Activated naive CD8-positive, alpha-beta T cell treated with anti-CD3 and anti-CD28 coated beads for 36 hours (primary cell): Measurements from ENCODE around the gene SH3BP2. TPM values are rescaled to one million over a fixed set of nuclear protein-coding genes. Genes with fewer than 3 reads are reported as not detected.
A peak's percentile ranks its signal among the peaks of the same experiment; 100 is the strongest.

Source experiments
- DNase-seq: peaks from one replicate; pipeline ENCODE4 v3.0.0; 2021
- H3K27ac Mint-ChIP-seq: one replicate; pipeline ENCODE4 v1.8.0; 2022; ENCODE audit warnings: mild to moderate bottlenecking, moderate library complexity, mixed read lengths
- H3K27me3 Mint-ChIP-seq: one replicate; pipeline ENCODE4 v1.8.0; 2022; ENCODE audit warnings: mild to moderate bottlenecking, mixed read lengths
- H3K36me3 Mint-ChIP-seq: one replicate; pipeline ENCODE4 v1.8.0; 2021; ENCODE audit warnings: mild to moderate bottlenecking, mixed read lengths
- H3K4me1 Mint-ChIP-seq: one replicate; pipeline ENCODE4 v1.8.0; 2021; ENCODE audit warnings: mixed read lengths
- H3K4me3 Mint-ChIP-seq: one replicate; pipeline ENCODE4 v1.8.0; 2022; ENCODE audit warnings: mild to moderate bottlenecking, moderate library complexity, mixed read lengths
- H3K9me3 Mint-ChIP-seq: one replicate; pipeline ENCODE4 v1.8.0; 2022; ENCODE audit warnings: mixed read lengths
- total RNA-seq, 2 experiments: library from RNA; stranded (reverse); gene quantifications; one replicate each; pipeline ENCODE4 v1.2.3, GENCODE V29; 2021

SH3BP2 gene
- total RNA-seq, 2 experiments from 2014 or later = 72.2 to 74.1 TPM

GRCh38 chr4:2827071-2827873 is 34.4 kb downstream of the SH3BP2 start:
- Mint-ChIP-seq H3K27ac (peak overlapping the region; percentile 5), H3K4me3 (no peak overlapping the region), H3K4me1 (no peaks in the 10 kb centered on the region), H3K36me3 (peaks cover 24% of the 10 kb centered on the region), H3K27me3 (no peaks in the 10 kb centered on the region), H3K9me3 (no peaks in the 10 kb centered on the region)
- no peak for DNase-seq

GRCh38 chr4:2827874-2828751 is 35.2 kb downstream of the SH3BP2 start:
- H3K9me3 Mint-ChIP-seq = no peaks in the 10 kb centered on the region
- H3K27me3 Mint-ChIP-seq = no peaks in the 10 kb centered on the region
- H3K27ac Mint-ChIP-seq = peak overlapping the region; percentile 12
- peaks cover 24% of the 10 kb centered on the region for H3K36me3 Mint-ChIP-seq
- H3K4me1 Mint-ChIP-seq = no peaks in the 10 kb centered on the region
- no peak overlapping the region for H3K4me3 Mint-ChIP-seq
- no peak for DNase-seq

- Mint-ChIP-seq H3K27ac (no peak overlapping the region), H3K36me3 (peaks cover 24% of the 10 kb centered on the region)
- no peak for DNase-seq
Observed at GRCh38 chr4:2828758-2829181, 35.9 kb downstream of the SH3BP2 start.

GRCh38 chr4:2829321-2829932 is 36.5 kb downstream of the SH3BP2 start:
- Mint-ChIP-seq H3K36me3 (peaks cover 24% of the 10 kb centered on the region), H3K27ac (peak overlapping the region; percentile 58), H3K4me3 (no peak overlapping the region), H3K9me3 (no peaks in the 10 kb centered on the region), H3K4me1 (peaks cover 3% of the 10 kb centered on the region), H3K27me3 (no peaks in the 10 kb centered on the region)
- no peak for DNase-seq

More at GRCh38 chr4:2828758-2829181, 35.9 kb downstream of the SH3BP2 start:
- no peaks in the 10 kb centered on the region for H3K4me1 Mint-ChIP-seq
- H3K4me3 Mint-ChIP-seq = no peak overlapping the region
- H3K27me3 Mint-ChIP-seq = no peaks in the 10 kb centered on the region
- H3K9me3 Mint-ChIP-seq = no peaks in the 10 kb centered on the region

GRCh38 chr4:2829933-2830451 is 37.1 kb downstream of the SH3BP2 start:
- no peaks in the 10 kb centered on the region for H3K9me3 Mint-ChIP-seq
- H3K4me1 Mint-ChIP-seq = peaks cover 8% of the 10 kb centered on the region
- peaks cover 22% of the 10 kb centered on the region for H3K36me3 Mint-ChIP-seq
- H3K27me3 Mint-ChIP-seq = no peaks in the 10 kb centered on the region
- peak overlapping the region; percentile 58 for H3K27ac Mint-ChIP-seq
- DNase-seq = no peak
- no peak overlapping the region for H3K4me3 Mint-ChIP-seq

GRCh38 chr4:2830632-2831610 is 38.0 kb downstream of the SH3BP2 start:
- H3K4me3 Mint-ChIP-seq = no peak overlapping the region
- H3K4me1 Mint-ChIP-seq = peaks cover 16% of the 10 kb centered on the region
- H3K27me3 Mint-ChIP-seq = no peaks in the 10 kb centered on the region
- H3K27ac Mint-ChIP-seq = no peak overlapping the region
- H3K36me3 Mint-ChIP-seq = peaks cover 19% of the 10 kb centered on the region
- no peaks in the 10 kb centered on the region for H3K9me3 Mint-ChIP-seq
- DNase-seq = no peak

- Mint-ChIP-seq H3K36me3 (peaks cover 19% of the 10 kb centered on the region), H3K4me1 (peaks cover 21% of the 10 kb centered on the region), H3K27ac (no peak overlapping the region)
Observed at GRCh38 chr4:2831611-2832308, 38.9 kb downstream of the SH3BP2 start.

GRCh38 chr4:2832309-2832980 is 39.6 kb downstream of the SH3BP2 start:
- Mint-ChIP-seq H3K27ac (no peak overlapping the region), H3K4me3 (no peak overlapping the region), H3K27me3 (no peaks in the 10 kb centered on the region), H3K4me1 (peaks cover 25% of the 10 kb centered on the region), H3K36me3 (peaks cover 15% of the 10 kb centered on the region), H3K9me3 (no peaks in the 10 kb centered on the region)
- no peak for DNase-seq

More at GRCh38 chr4:2831611-2832308, 38.9 kb downstream of the SH3BP2 start:
- Mint-ChIP-seq H3K4me3 (no peak overlapping the region), H3K27me3 (no peaks in the 10 kb centered on the region), H3K9me3 (no peaks in the 10 kb centered on the region)
- DNase-seq = no peak

- Mint-ChIP-seq H3K4me1 (peaks cover 32% of the 10 kb centered on the region), H3K36me3 (peaks cover 15% of the 10 kb centered on the region), H3K4me3 (no peak overlapping the region), H3K27me3 (no peaks in the 10 kb centered on the region), H3K27ac (no peak overlapping the region), H3K9me3 (no peaks in the 10 kb centered on the region)
- no peak for DNase-seq
Observed at GRCh38 chr4:2832981-2833670, 40.2 kb downstream of the SH3BP2 start.

GRCh38 chr4:2833671-2834000 is 40.8 kb downstream of the SH3BP2 start:
- Mint-ChIP-seq H3K27ac (no peak overlapping the region), H3K27me3 (no peaks in the 10 kb centered on the region), H3K9me3 (no peaks in the 10 kb centered on the region), H3K4me3 (no peak overlapping the region), H3K4me1 (peaks cover 37% of the 10 kb centered on the region), H3K36me3 (peaks cover 14% of the 10 kb centered on the region)
- no peak for DNase-seq

GRCh38 chr4:2834001-2834921 is 41.4 kb downstream of the SH3BP2 start:
- no peak for DNase-seq
- H3K4me1 Mint-ChIP-seq = peaks cover 42% of the 10 kb centered on the region
- H3K36me3 Mint-ChIP-seq = peaks cover 13% of the 10 kb centered on the region
- H3K9me3 Mint-ChIP-seq = no peaks in the 10 kb centered on the region
- no peak overlapping the region for H3K4me3 Mint-ChIP-seq
- peak overlapping the region; percentile 74 for H3K27ac Mint-ChIP-seq
- no peaks in the 10 kb centered on the region for H3K27me3 Mint-ChIP-seq

- no peak overlapping the region for H3K4me3 Mint-ChIP-seq
- no peak for DNase-seq
Observed at GRCh38 chr4:2835978-2836377, 43.1 kb downstream of the SH3BP2 start.

More at GRCh38 chr4:2835978-2836377, 43.1 kb downstream of the SH3BP2 start:
- H3K27ac Mint-ChIP-seq = no peak overlapping the region
- peaks cover 45% of the 10 kb centered on the region for H3K4me1 Mint-ChIP-seq
- no peaks in the 10 kb centered on the region for H3K27me3 Mint-ChIP-seq
- peaks cover 5% of the 10 kb centered on the region for H3K9me3 Mint-ChIP-seq
- H3K36me3 Mint-ChIP-seq = peaks cover 17% of the 10 kb centered on the region
